H1 (cell line): ENCODE data around the gene R3HCC1L. TPM values are rescaled to one million over a fixed set of nuclear protein-coding genes. Genes with fewer than 3 reads are reported as not detected.

ENCODE experiments used
- CTCF ChIA-PET: fragments of 300-600 bp; sonication (Branson Sonifier 250); formaldehyde crosslinking; loops from one replicate; lab custom pipeline; 2021; ENCODE audit not compliant: partially characterized antibody; lab: Charles Lee
- POLR2A ChIA-PET: fragments of 300-600 bp; sonication (Branson Sonifier 250); formaldehyde crosslinking; loops from one replicate; lab custom pipeline; 2021; ENCODE audit warnings: inconsistent platforms; ENCODE audit not compliant: partially characterized antibody; lab: Charles Lee
- DNase-seq, 2 experiments: peaks; one replicate each; pipeline versions ENCODE4 v3.0.0 to v3.0.0-alpha.2; 2010 to 2022; ENCODE audit warnings: low spot score in 2 of 2, low read depth in 1 of 2, mixed read lengths in 1 of 2
- FAIRE-seq: peaks from 2 replicates; lab custom pipeline; 2011; peaks lifted over from hg19 to GRCh38; lab: Jason Lieb, UNC
- H2AFZ ChIP-seq: 2 replicates; pipeline ENCODE4 v1.8.1; 2012; ENCODE audit warnings: low read length, inconsistent platforms
- H2AK5ac ChIP-seq: 2 replicates; pipeline ENCODE4 v1.6.1; 2013; ENCODE audit warnings: low read depth, low read length
- H2BK120ac ChIP-seq: replicated peaks from 2 replicates; pipeline ENCODE3; 2013; ENCODE audit warnings: low read depth, low read length, inconsistent platforms
- H2BK12ac ChIP-seq: 2 replicates; pipeline ENCODE4 v1.6.1; 2013; ENCODE audit warnings: low read depth, low read length
- H2BK15ac ChIP-seq: 2 replicates; pipeline ENCODE4 v1.6.1; 2013; ENCODE audit warnings: low read length
- H2BK20ac ChIP-seq: 2 replicates; pipeline ENCODE4 v1.6.1; 2013; ENCODE audit warnings: low read length
- H2BK5ac ChIP-seq: 2 replicates; pipeline ENCODE4 v1.6.1; 2013; ENCODE audit warnings: low read depth, low read length
- H3K14ac ChIP-seq: 2 replicates; pipeline ENCODE4 v1.6.1; 2013; ENCODE audit warnings: inconsistent platforms; ENCODE audit not compliant: insufficient read length
- H3K18ac ChIP-seq: 2 replicates; pipeline ENCODE4 v1.6.1; 2013; ENCODE audit warnings: low read length; ENCODE audit errors: extremely low read depth
- H3K23ac ChIP-seq: 2 replicates; pipeline ENCODE4 v1.6.1; 2013; ENCODE audit warnings: inconsistent platforms; ENCODE audit not compliant: insufficient read length
- H3K23me2 ChIP-seq: 2 replicates; pipeline ENCODE4 v1.6.1; 2013; ENCODE audit warnings: low read depth, low read length
- H3K27ac ChIP-seq: 2 replicates; pipeline ENCODE4 v1.6.1; 2011; ENCODE audit warnings: low read depth, low read length, inconsistent platforms
- H3K27me3 ChIP-seq, 4 experiments: replicated peaks in 1 of 4; 1 replicate in 1 of 4; 2 replicates in 3 of 4; pipeline versions ENCODE4 v1.6.1 to v1.8.1; 2011 to 2013; ENCODE audit warnings: low read length in 3 of 4, mild to moderate bottlenecking in 3 of 4, inconsistent platforms in 2 of 4, mixed read lengths in 2 of 4, moderate library complexity in 1 of 4; ENCODE audit not compliant: control insufficient read depth in 3 of 4, insufficient read depth in 3 of 4; ENCODE audit errors: extremely low read depth in 1 of 4
- H3K36me3 ChIP-seq, 4 experiments: 2 replicates each; pipeline versions ENCODE4 v1.6.1 to v1.8.1; 2011 to 2013; ENCODE audit warnings: mild to moderate bottlenecking in 4 of 4, low read length in 3 of 4, moderate library complexity in 2 of 4, control low read depth in 1 of 4, inconsistent platforms in 1 of 4; ENCODE audit not compliant: insufficient read depth in 4 of 4, control insufficient read depth in 2 of 4
- H3K4ac ChIP-seq: replicated peaks from 2 replicates; pipeline ENCODE3; 2013; ENCODE audit warnings: low read length, low read depth, mixed read lengths, inconsistent platforms; ENCODE audit not compliant: insufficient read length
- H3K4me1 ChIP-seq, 4 experiments: replicated peaks in 1 of 4; 1 replicate in 1 of 4; 2 replicates in 3 of 4; pipeline versions ENCODE4 v1.6.1 to v1.8.1; 2011 to 2013; ENCODE audit warnings: low read length in 3 of 4, inconsistent platforms in 2 of 4, mixed read lengths in 1 of 4; ENCODE audit not compliant: insufficient read depth in 4 of 4, control insufficient read depth in 3 of 4
- H3K4me2 ChIP-seq, 2 experiments: 2 replicates each; pipeline versions ENCODE4 v1.6.1 to v1.8.1; 2011 to 2013; ENCODE audit warnings: low read depth in 2 of 2, low read length in 2 of 2, control low read depth in 1 of 2, inconsistent platforms in 1 of 2, mild to moderate bottlenecking in 1 of 2; ENCODE audit not compliant: insufficient read depth in 1 of 2
- H3K4me3 ChIP-seq, 4 experiments: fragments of 200-600, 300-600 bp in 1 of 4; sonication (generic), shearing (Covaris generic), sonication (Bioruptor Twin) in 1 of 4; 2 replicates each; pipeline versions ENCODE4 v1.5.1 to v1.8.1; 2011 to 2016; ENCODE audit warnings: low read length in 4 of 4, low read depth in 3 of 4, control low read depth in 2 of 4, inconsistent platforms in 2 of 4, mild to moderate bottlenecking in 2 of 4, mixed read lengths in 1 of 4, moderate library complexity in 1 of 4; ENCODE audit not compliant: insufficient read depth in 2 of 4; ENCODE audit errors: extremely low read depth in 1 of 4
- H3K56ac ChIP-seq: replicated peaks from 2 replicates; pipeline ENCODE3; 2013; ENCODE audit warnings: low read depth, mild to moderate bottlenecking, mixed read lengths, low read length, inconsistent platforms; ENCODE audit not compliant: insufficient read length
- H3K79me1 ChIP-seq: 2 replicates; pipeline ENCODE4 v1.6.1; 2013; ENCODE audit warnings: low read depth, low read length, control low read depth
- H3K79me2 ChIP-seq, 2 experiments: 2 replicates each; pipeline versions ENCODE4 v1.6.1 to v1.8.1; 2012 to 2013; ENCODE audit warnings: low read length in 2 of 2, mild to moderate bottlenecking in 2 of 2, inconsistent platforms in 1 of 2; ENCODE audit not compliant: insufficient read depth in 2 of 2, control insufficient read depth in 1 of 2
- H3K9ac ChIP-seq, 4 experiments: replicated peaks in 1 of 4; 1 replicate in 1 of 4; 2 replicates in 3 of 4; pipeline versions ENCODE4 v1.6.1 to v1.8.1; 2011 to 2013; ENCODE audit warnings: low read depth in 3 of 4, low read length in 3 of 4, control low read depth in 2 of 4, mild to moderate bottlenecking in 2 of 4, moderate library complexity in 2 of 4, inconsistent platforms in 1 of 4; ENCODE audit errors: extremely low read depth in 1 of 4
- H3K9me3 ChIP-seq, 2 experiments: 2 replicates each; pipeline versions ENCODE4 v1.6.1 to v1.8.1; 2012 to 2013; ENCODE audit warnings: mild to moderate bottlenecking in 2 of 2, moderate library complexity in 2 of 2, control low read depth in 1 of 2, inconsistent platforms in 1 of 2, low read depth in 1 of 2, low read length in 1 of 2, mixed read lengths in 1 of 2; ENCODE audit not compliant: insufficient read depth in 2 of 2
- H4K20me1 ChIP-seq, 2 experiments: replicated peaks in 1 of 2; 2 replicates each; pipeline versions ENCODE3 to v1.8.1; 2011 to 2013; ENCODE audit warnings: inconsistent platforms in 2 of 2, low read length in 2 of 2, mild to moderate bottlenecking in 1 of 2; ENCODE audit not compliant: insufficient read depth in 2 of 2, control insufficient read depth in 1 of 2
- H4K5ac ChIP-seq: 2 replicates; pipeline ENCODE4 v1.6.1; 2013; ENCODE audit warnings: low read length, low read depth, mixed read lengths, inconsistent platforms; ENCODE audit not compliant: insufficient read length
- H4K8ac ChIP-seq: 2 replicates; pipeline ENCODE4 v1.8.0; 2013; ENCODE audit warnings: mild to moderate bottlenecking, moderate library complexity, low read length, inconsistent platforms; ENCODE audit not compliant: insufficient read depth; ENCODE audit errors: extremely low read depth
- H4K91ac ChIP-seq: replicated peaks from 2 replicates; pipeline ENCODE3; 2013; ENCODE audit warnings: low read length, mixed read lengths, inconsistent platforms; ENCODE audit not compliant: insufficient read length
- EZH2 ChIP-seq: fragments of 200-600 bp; sonication (generic); IDR thresholded peaks from 2 replicates; pipeline ENCODE4 v1.7.1; 2012; ENCODE audit warnings: low read depth, mild to moderate bottlenecking, moderate library complexity, low read length, inconsistent platforms; ENCODE audit not compliant: severe bottlenecking
- POLR2AphosphoS5 ChIP-seq: IDR thresholded peaks from 2 replicates; pipeline ENCODE4 v1.6.1; 2011; ENCODE audit warnings: low read depth, low read length
- WGBS, 2 experiments: shearing (Covaris generic) in 1 of 2; methylation state at CpG; one replicate each; pipeline versions ENCODE4 v1.1.6 to v1.1.7; 2013 to 2015; ENCODE audit warnings: low lambda C conversion rate in 2 of 2, mixed read lengths in 2 of 2, inconsistent platforms in 1 of 2, low coverage in 1 of 2, missing lambda C conversion rate in 1 of 2; ENCODE audit not compliant: insufficient replicate concordance in 2 of 2, insufficient coverage in 1 of 2, insufficient read length in 1 of 2; ENCODE audit errors: extremely low coverage in 1 of 2, missing lambda C conversion rate in 1 of 2; 5-methylcytosine and 5-hydroxymethylcytosine counted together
- polyA plus RNA-seq, 7 experiments: library from polyadenylated mRNA; depleted of rRNA in 3 of 7; stranded (reverse) in 5 of 7; unstranded in 2 of 7; fragments of >200 nt in 5 of 7; fragments of 200-250 nt in 2 of 7; gene quantifications; 1 replicate in 5 of 7; 2 replicates in 1 of 7; 4 replicates in 1 of 7; pipeline versions ENCODE4 v1.2.1 to v1.2.3, GENCODE V29; 2011 to 2013; ENCODE audit warnings: missing spikeins in 2 of 7, mixed read lengths in 2 of 7
- total RNA-seq: library from RNA; stranded (reverse); fragmentation: NEBNext Ultra II Directional; extraction: Animal tissue kit (Norgen Biotek cat#: 25700); gene quantifications from 2 replicates; pipeline ENCODE4 v1.2.1, GENCODE V29; 2021

R3HCC1L gene
- total and polyA plus RNA-seq, 2 of the 8 experiments (the other 6 are each of a cell fraction or from before 2014, with no cell fraction given), result 6.9 to 13.9 TPM

- POLR2A ChIA-PET, result interaction anchor here (0.6 kb wide), 1 partner anchor 16 kb away, joined by 3 read pairs; no protein-coding TSS in a partner anchor
- Histone ChIP-seq H3K36me3 (no peaks in the 10 kb centered on the region), H3K27me3 (no peaks in the 10 kb centered on the region), H4K20me1 (no peaks in the 10 kb centered on the region), H3K79me2 (no peaks in the 10 kb centered on the region), H3K4me1 (peaks cover 0 to 15% (median 7%) of the 10 kb centered on the region in 4 experiments; a peak in 6 of 7 replicates), H2AK5ac (no peak overlapping the region), H3K4ac (no peak overlapping the region), H3K4me2 (no peak overlapping the region), H3K14ac (no peak overlapping the region), H2AFZ (no peak overlapping the region), H4K5ac (no peak overlapping the region), H3K9me3 (no peaks in the 10 kb centered on the region), H4K8ac (no peak overlapping the region), H3K79me1 (no peaks in the 10 kb centered on the region), H3K56ac (no peak overlapping the region), H3K27ac (no peak overlapping the region), H2BK12ac (no peak overlapping the region), H3K23me2 (no peaks in the 10 kb centered on the region), H3K9ac (no peak overlapping the region), H2BK120ac (no peak overlapping the region), H2BK5ac (no peak overlapping the region), H3K23ac (no peak overlapping the region), H4K91ac (no peak overlapping the region), H3K4me3 (no peak overlapping the region), H2BK20ac (no peak overlapping the region), H3K18ac (no peak overlapping the region), H2BK15ac (no peak overlapping the region)
- 89% methylated on average over 4 of the region's 4 CpGs; no CpG with 5 or more reads in 1 of the 2 experiments for WGBS, 2 experiments
- no peak for FAIRE-seq
- TF ChIP-seq EZH2 (no peak), POLR2AphosphoS5 (no peak)
- CTCF ChIA-PET, result interaction anchor here (0.9 to 5.9 kb wide), 6 partner anchors 8 to 40 kb away, joined by 3 to 57 read pairs (median 6); no protein-coding TSS in a partner anchor
- no peak for DNase-seq
These were observed 158.5 kb downstream of the R3HCC1L start for GRCh38 chr10:98292971-98293370.
